Panc1 (cell line): Measurements from ENCODE around the gene ROS1. TPM values are rescaled to one million over a fixed set of nuclear protein-coding genes. Genes with fewer than 3 reads are reported as not detected.

Source experiments
- ATAC-seq: fragments of 200-7000 bp; cut with Tn5 transposase; 2 replicates; pipeline ENCODE4 v1.9.1; 2020; ENCODE audit warnings: mild to moderate bottlenecking, moderate library complexity
- BruUV-seq: library from RNA; stranded (reverse); fragments of 400-500 nt; replicated peaks from 2 replicates; lab custom pipeline; 2021; lab: Mats Ljungman, UMichigan
- CTCF ChIA-PET: fragments of 300-600 bp; sonication (Branson Sonifier 250); formaldehyde crosslinking; loops from one replicate; lab custom pipeline; 2022; ENCODE audit warnings: antibody characterized with exemption; lab: Charles Lee
- POLR2A ChIA-PET: fragments of 300-600 bp; sonication (Branson Sonifier 250); formaldehyde crosslinking; loops from one replicate; lab custom pipeline; 2022; ENCODE audit warnings: antibody characterized with exemption; lab: Charles Lee
- DNase-seq: peaks from one replicate; pipeline ENCODE4 v3.0.0-alpha.2; 2010; ENCODE audit warnings: low read depth, low spot score
- H3K27ac ChIP-seq: 2 replicates; pipeline ENCODE4 v1.5.1; 2011; ENCODE audit warnings: mild to moderate bottlenecking, low read length, inconsistent platforms
- H3K27me3 ChIP-seq: fragments of 200-500 bp; sonication (Bioruptor generic); 2 replicates; pipeline ENCODE4 v1.6.0; 2014; ENCODE audit warnings: low read length, inconsistent platforms; ENCODE audit not compliant: control insufficient read depth, insufficient read depth
- H3K36me3 ChIP-seq: fragments of 200-500 bp; sonication (Bioruptor generic); 2 replicates; pipeline ENCODE4 v1.5.1; 2014; ENCODE audit warnings: inconsistent platforms, mild to moderate bottlenecking, low read length, moderate library complexity; ENCODE audit not compliant: control insufficient read depth, insufficient read depth
- H3K4me1 ChIP-seq: 2 replicates; pipeline ENCODE4 v1.5.1; 2011; ENCODE audit warnings: inconsistent platforms, mild to moderate bottlenecking, low read length, moderate library complexity; ENCODE audit not compliant: control insufficient read depth, insufficient read depth
- H3K4me3 ChIP-seq, 2 experiments: 2 replicates each; pipeline ENCODE4 v1.5.1; 2011 to 2012; ENCODE audit warnings: low read depth in 2 of 2, low read length in 2 of 2, mild to moderate bottlenecking in 2 of 2, inconsistent platforms in 1 of 2, moderate library complexity in 1 of 2
- H3K9me3 ChIP-seq: fragments of 200-500 bp; sonication (Bioruptor generic); 2 replicates; pipeline ENCODE4 v1.5.1; 2014; ENCODE audit warnings: low read depth, mild to moderate bottlenecking, inconsistent platforms, low read length, moderate library complexity; ENCODE audit not compliant: control insufficient read depth, insufficient read depth
- POLR2AphosphoS5 ChIP-seq: IDR thresholded peaks from 2 replicates; pipeline ENCODE4 v1.6.1; 2012; ENCODE audit warnings: mild to moderate bottlenecking, low read depth, low read length, moderate library complexity
- REST ChIP-seq, 2 experiments: IDR thresholded peaks; 2 replicates each; pipeline ENCODE4 v1.6.1; 2011 to 2012; ENCODE audit warnings: low read depth in 2 of 2, control low read depth in 1 of 2, low read length in 1 of 2, mild to moderate bottlenecking in 1 of 2, moderate library complexity in 1 of 2; ENCODE audit not compliant: insufficient read depth in 1 of 2
- SIN3A ChIP-seq: IDR thresholded peaks from 2 replicates; pipeline ENCODE4 v1.6.1; 2012; ENCODE audit warnings: low read depth, mild to moderate bottlenecking, low read length, moderate library complexity, borderline replicate concordance; ENCODE audit not compliant: insufficient read depth
- TCF7L2 ChIP-seq: IDR thresholded peaks from 2 replicates; pipeline ENCODE4 v1.6.1; 2011; ENCODE audit warnings: mild to moderate bottlenecking, low read depth, low read length, inconsistent platforms
- in situ Hi-C: cut with HindIII; loops from 2 replicates; pipeline ENCODE4 v1.10.0; 2016; ENCODE audit warnings: low sequenced_read_pairs, low pct_unique_long_range_greater_than_20kb
- intact Hi-C: fragments of 100-400 bp; cut with micrococcal nuclease; formaldehyde crosslinking; loops from one replicate; pipeline ENCODE4 v1.10.0; 2022; ENCODE audit not compliant: unreplicated experiment
- total RNA-seq: library from RNA; stranded (reverse); gene quantifications from one replicate; pipeline ENCODE4 v1.2.1, GENCODE V29; 2021; ENCODE audit not compliant: unreplicated experiment
- TF ChIP-seq, protein P1 (sequence below): fragments of 450-650 bp; IDR thresholded peaks from 2 replicates; pipeline ENCODE4 v1.5.1; 2017; ENCODE audit warnings: mild to moderate bottlenecking

Gene ROS1
- total RNA-seq, 1 experiment from 2014 or later, result 0.10 TPM

GRCh38 chr6:117409863-117410262, 15.9 kb downstream of the ROS1 start:
- peaks cover 5% of the 10 kb centered on the region; the same call in 1 of the 2 replicates for H3K27me3 ChIP-seq
- ATAC-seq, result no peak
- H3K4me1 ChIP-seq, result no peaks in the 10 kb centered on the region
- intact Hi-C loops (no loop called here), in situ Hi-C loops (no loop called here)
- TF ChIP-seq REST (IDR thresholded peaks at IDR 0.05; ENCODE audit: insufficient read depth in 1 of 2, low read depth in 2 of 2, low read length in 1 of 2) (no peak), TCF7L2 (no peak), SIN3A (no peak)
- TF ChIP-seq, protein P1, sequence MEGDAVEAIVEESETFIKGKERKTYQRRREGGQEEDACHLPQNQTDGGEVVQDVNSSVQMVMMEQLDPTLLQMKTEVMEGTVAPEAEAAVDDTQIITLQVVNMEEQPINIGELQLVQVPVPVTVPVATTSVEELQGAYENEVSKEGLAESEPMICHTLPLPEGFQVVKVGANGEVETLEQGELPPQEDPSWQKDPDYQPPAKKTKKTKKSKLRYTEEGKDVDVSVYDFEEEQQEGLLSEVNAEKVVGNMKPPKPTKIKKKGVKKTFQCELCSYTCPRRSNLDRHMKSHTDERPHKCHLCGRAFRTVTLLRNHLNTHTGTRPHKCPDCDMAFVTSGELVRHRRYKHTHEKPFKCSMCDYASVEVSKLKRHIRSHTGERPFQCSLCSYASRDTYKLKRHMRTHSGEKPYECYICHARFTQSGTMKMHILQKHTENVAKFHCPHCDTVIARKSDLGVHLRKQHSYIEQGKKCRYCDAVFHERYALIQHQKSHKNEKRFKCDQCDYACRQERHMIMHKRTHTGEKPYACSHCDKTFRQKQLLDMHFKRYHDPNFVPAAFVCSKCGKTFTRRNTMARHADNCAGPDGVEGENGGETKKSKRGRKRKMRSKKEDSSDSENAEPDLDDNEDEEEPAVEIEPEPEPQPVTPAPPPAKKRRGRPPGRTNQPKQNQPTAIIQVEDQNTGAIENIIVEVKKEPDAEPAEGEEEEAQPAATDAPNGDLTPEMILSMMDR, result no peak
- CTCF ChIA-PET, result no interaction called here
- no peak overlapping the region for H3K27ac ChIP-seq
- H3K36me3 ChIP-seq, result no peaks in the 10 kb centered on the region
- DNase-seq, result no peak
- no TSS peak for BruUV-seq
- H3K9me3 ChIP-seq, result no peaks in the 10 kb centered on the region
- no peak overlapping the region for H3K4me3 ChIP-seq
- POLR2A ChIA-PET, result no interaction called here

- TF ChIP-seq SIN3A, result no peak
- TF ChIP-seq TCF7L2, result no peak
- no peak for TF ChIP-seq REST (IDR thresholded peaks at IDR 0.05; ENCODE audit: insufficient read depth in 1 of 2, low read depth in 2 of 2, low read length in 1 of 2)
- TF ChIP-seq, protein P1, result no peak
- no peak for TF ChIP-seq POLR2AphosphoS5
- Histone ChIP-seq H3K4me1 (no peaks in the 10 kb centered on the region), H3K27ac (no peak overlapping the region), H3K9me3 (no peaks in the 10 kb centered on the region), H3K36me3 (no peaks in the 10 kb centered on the region), H3K4me3 (no peak overlapping the region), H3K27me3 (peaks cover 5% of the 10 kb centered on the region; the same call in 1 of the 2 replicates)
- ChIA-PET POLR2A (no interaction called here), CTCF (no interaction called here)
- intact Hi-C loops, result no loop called here
- in situ Hi-C loops, result no loop called here
- BruUV-seq, result no TSS peak
- ATAC-seq, result no peak
- no peak for DNase-seq
These were observed 16.3 kb downstream of the ROS1 start for GRCh38 chr6:117409420-117409819.
